Measurements from ENCODE around the gene GAP43. TPM values are rescaled to one million over a fixed set of nuclear protein-coding genes. Genes with fewer than 3 reads are reported as not detected.

Gene GAP43
- total RNA-seq, result not detected in 2 replicates

GRCh38 chr3:115623044-115623868 is at the start of gene GAP43:
TSS of gene GAP43 (plus strand) at chr3:115623510. CDS start at chr3:115623690, 180 bp downstream.
- Mint-ChIP-seq H3K4me3 (peak within 1 kb of the TSS; percentile 18), H3K4me1 (peaks cover 3% of the 10 kb centered on the region), H3K36me3 (ENCODE audit: low read depth) (no peaks in the 10 kb centered on the region), H3K27me3 (peaks cover 38% of the 10 kb centered on the region), H3K27ac (no peak within 1 kb of the TSS), H3K9me3 (no peaks in the 10 kb centered on the region)
- intact Hi-C loops (cut with micrococcal nuclease), result no loop called here
- DNase-seq, result no peak

- intact Hi-C loops (cut with micrococcal nuclease), result no loop called here
- Mint-ChIP-seq H3K36me3 (ENCODE audit: low read depth) (no peaks in the 10 kb centered on the region), H3K4me1 (no peaks in the 10 kb centered on the region)
These were observed 46.9 kb upstream of the GAP43 start for GRCh38 chr3:115576325-115576875.

GRCh38 chr3:115577000-115577399 is 46.3 kb upstream of the GAP43 start:
- H3K36me3 Mint-ChIP-seq (ENCODE audit: low read depth), result no peaks in the 10 kb centered on the region
- no peaks in the 10 kb centered on the region for H3K4me1 Mint-ChIP-seq
- peaks cover 6% of the 10 kb centered on the region for H3K27me3 Mint-ChIP-seq
- DNase-seq, result no peak
- H3K27ac Mint-ChIP-seq, result no peak overlapping the region
- H3K4me3 Mint-ChIP-seq, result no peak overlapping the region
- intact Hi-C loops (cut with micrococcal nuclease), result no loop called here
- H3K9me3 Mint-ChIP-seq, result no peaks in the 10 kb centered on the region

More at GRCh38 chr3:115576325-115576875, 46.9 kb upstream of the GAP43 start:
- Mint-ChIP-seq H3K27ac (no peak overlapping the region), H3K27me3 (peaks cover 6% of the 10 kb centered on the region), H3K4me3 (no peak overlapping the region), H3K9me3 (no peaks in the 10 kb centered on the region)
- no peak for DNase-seq

- peaks cover 6% of the 10 kb centered on the region for H3K27me3 Mint-ChIP-seq
- H3K4me1 Mint-ChIP-seq, result no peaks in the 10 kb centered on the region
- no peaks in the 10 kb centered on the region for H3K36me3 Mint-ChIP-seq (ENCODE audit: low read depth)
- H3K27ac Mint-ChIP-seq, result no peak overlapping the region
- DNase-seq, result no peak
- H3K4me3 Mint-ChIP-seq, result no peak overlapping the region
- intact Hi-C loops (cut with micrococcal nuclease), result no loop called here
- no peaks in the 10 kb centered on the region for H3K9me3 Mint-ChIP-seq
These were observed 45.0 kb upstream of the GAP43 start for GRCh38 chr3:115578331-115578730.

GRCh38 chr3:115580566-115580965 is 42.7 kb upstream of the GAP43 start:
- peaks cover under 1% of the 10 kb centered on the region for H3K27me3 Mint-ChIP-seq
- no peak overlapping the region for H3K27ac Mint-ChIP-seq
- DNase-seq, result no peak
- no peaks in the 10 kb centered on the region for H3K36me3 Mint-ChIP-seq (ENCODE audit: low read depth)
- H3K4me1 Mint-ChIP-seq, result no peaks in the 10 kb centered on the region
- no peaks in the 10 kb centered on the region for H3K9me3 Mint-ChIP-seq
- no peak overlapping the region for H3K4me3 Mint-ChIP-seq
- intact Hi-C loops (cut with micrococcal nuclease), result no loop called here

- DNase-seq, result no peak
- no peak overlapping the region for H3K27ac Mint-ChIP-seq
- no peaks in the 10 kb centered on the region for H3K4me1 Mint-ChIP-seq
- H3K9me3 Mint-ChIP-seq, result no peaks in the 10 kb centered on the region
- no peak overlapping the region for H3K4me3 Mint-ChIP-seq
- no peaks in the 10 kb centered on the region for H3K36me3 Mint-ChIP-seq (ENCODE audit: low read depth)
- no peaks in the 10 kb centered on the region for H3K27me3 Mint-ChIP-seq
- intact Hi-C loops (cut with micrococcal nuclease), result no loop called here
These were observed 41.8 kb upstream of the GAP43 start for GRCh38 chr3:115581362-115582135.

GRCh38 chr3:115588201-115589115 is 34.9 kb upstream of the GAP43 start:
- Mint-ChIP-seq H3K4me1 (no peaks in the 10 kb centered on the region), H3K9me3 (no peaks in the 10 kb centered on the region), H3K4me3 (no peak overlapping the region), H3K36me3 (ENCODE audit: low read depth) (no peaks in the 10 kb centered on the region), H3K27ac (no peak overlapping the region), H3K27me3 (peaks cover 5% of the 10 kb centered on the region)
- no peak for DNase-seq
- intact Hi-C loops (cut with micrococcal nuclease), result no loop called here

GRCh38 chr3:115590873-115591272 is 32.4 kb upstream of the GAP43 start:
- H3K27ac Mint-ChIP-seq, result no peak overlapping the region
- intact Hi-C loops (cut with micrococcal nuclease), result no loop called here
- H3K27me3 Mint-ChIP-seq, result peaks cover 5% of the 10 kb centered on the region
- DNase-seq, result no peak
- no peaks in the 10 kb centered on the region for H3K36me3 Mint-ChIP-seq (ENCODE audit: low read depth)
- H3K9me3 Mint-ChIP-seq, result no peaks in the 10 kb centered on the region
- no peak overlapping the region for H3K4me3 Mint-ChIP-seq
- H3K4me1 Mint-ChIP-seq, result no peaks in the 10 kb centered on the region

- H3K4me3 Mint-ChIP-seq, result no peak overlapping the region
These were observed 27.6 kb upstream of the GAP43 start for GRCh38 chr3:115595611-115596275.

GRCh38 chr3:115598216-115598615 is 25.1 kb upstream of the GAP43 start:
- Mint-ChIP-seq H3K36me3 (ENCODE audit: low read depth) (no peaks in the 10 kb centered on the region), H3K27ac (no peak overlapping the region), H3K27me3 (no peaks in the 10 kb centered on the region), H3K4me3 (no peak overlapping the region), H3K9me3 (no peaks in the 10 kb centered on the region), H3K4me1 (no peaks in the 10 kb centered on the region)
- intact Hi-C loops (cut with micrococcal nuclease), result no loop called here
- no peak for DNase-seq

More at GRCh38 chr3:115595611-115596275, 27.6 kb upstream of the GAP43 start:
- no peaks in the 10 kb centered on the region for H3K4me1 Mint-ChIP-seq
- intact Hi-C loops (cut with micrococcal nuclease), result no loop called here
- no peak for DNase-seq
- H3K36me3 Mint-ChIP-seq (ENCODE audit: low read depth), result no peaks in the 10 kb centered on the region
- H3K27me3 Mint-ChIP-seq, result no peaks in the 10 kb centered on the region
- H3K9me3 Mint-ChIP-seq, result no peaks in the 10 kb centered on the region
- no peak overlapping the region for H3K27ac Mint-ChIP-seq

- intact Hi-C loops (cut with micrococcal nuclease), result no loop called here
- Mint-ChIP-seq H3K36me3 (ENCODE audit: low read depth) (no peaks in the 10 kb centered on the region), H3K9me3 (no peaks in the 10 kb centered on the region), H3K27me3 (no peaks in the 10 kb centered on the region), H3K27ac (no peak overlapping the region), H3K4me1 (no peaks in the 10 kb centered on the region), H3K4me3 (no peak overlapping the region)
- no peak for DNase-seq
These were observed 21.1 kb upstream of the GAP43 start for GRCh38 chr3:115602194-115602593.

GRCh38 chr3:115611630-115612029 is 11.7 kb upstream of the GAP43 start:
- no peak for DNase-seq
- H3K9me3 Mint-ChIP-seq, result peaks cover 7% of the 10 kb centered on the region
- H3K27ac Mint-ChIP-seq, result no peak overlapping the region
- H3K4me1 Mint-ChIP-seq, result peaks cover 5% of the 10 kb centered on the region
- H3K36me3 Mint-ChIP-seq (ENCODE audit: low read depth), result no peaks in the 10 kb centered on the region
- peaks cover 8% of the 10 kb centered on the region for H3K27me3 Mint-ChIP-seq
- intact Hi-C loops (cut with micrococcal nuclease), result no loop called here
- H3K4me3 Mint-ChIP-seq, result no peak overlapping the region
